Measurements from ENCODE around the gene RCN2.

Gene RCN2

GRCh38 chr15:76976572-76977270, 45.2 kb downstream of the RCN2 start:
- no peak for DNase-seq

GRCh38 chr15:76978522-76979330, 47.2 kb downstream of the RCN2 start:
- no peak for DNase-seq

GRCh38 chr15:76979331-76979925, 47.9 kb downstream of the RCN2 start:
- no peak for DNase-seq

GRCh38 chr15:76979996-76980520, 48.5 kb downstream of the RCN2 start:
- no peak for DNase-seq

- DNase-seq: no peak
Measured at GRCh38 chr15:76982356-76982755, 50.8 kb downstream of the RCN2 start.

- no peak for DNase-seq
Measured at GRCh38 chr15:76982756-76983155, 51.2 kb downstream of the RCN2 start.

GRCh38 chr15:76983590-76984375, 52.2 kb downstream of the RCN2 start:
- DNase-seq: no peak

- DNase-seq: no peak
Measured at GRCh38 chr15:76986743-76987142, 55.2 kb downstream of the RCN2 start.

GRCh38 chr15:76987276-76987675, 55.7 kb downstream of the RCN2 start:
- no peak for DNase-seq

- DNase-seq: peak; percentile 85
Measured at GRCh38 chr15:76987896-76988860, 56.6 kb downstream of the RCN2 start.

- no peak for DNase-seq
Measured at GRCh38 chr15:76988867-76989780, 57.6 kb downstream of the RCN2 start.

- DNase-seq: no peak
Measured at GRCh38 chr15:76991048-76991447, 59.5 kb downstream of the RCN2 start.

- peak; percentile 57 for DNase-seq
Measured at GRCh38 chr15:76991741-76992645, 60.4 kb downstream of the RCN2 start.

GRCh38 chr15:76993114-76993725, 61.7 kb downstream of the RCN2 start:
- peak; percentile 51 for DNase-seq

- peak; percentile 87 for DNase-seq
Measured at GRCh38 chr15:76994001-76994400, 62.5 kb downstream of the RCN2 start.

- DNase-seq: peak; percentile 65
Measured at GRCh38 chr15:76994496-76994895, 62.9 kb downstream of the RCN2 start.

GRCh38 chr15:76994971-76995945, 63.7 kb downstream of the RCN2 start, which contains the start of gene PSTPIP1:
TSS of gene PSTPIP1 (plus strand) at chr15:76995126. CDS start at chr15:76995574, 448 bp downstream.
- DNase-seq: peak; percentile 88
